GM18505 (cell line): Measurements from ENCODE around the gene CRLF3.
"Not testable (repeated sequence)": the region's sequence is repeated elsewhere in the genome, so short reads cannot be mapped to it uniquely, and the experiment has no call there.

ENCODE experiments used
- ATAC-seq: cut with Tn5 transposase; IDR thresholded peaks from one replicate; pipeline ENCODE4 v1.9.1; 2021; ENCODE audit not compliant: unreplicated experiment
- POLR2A ChIP-seq: IDR thresholded peaks from 4 replicates; pipeline ENCODE4 v1.6.1; 2011; ENCODE audit warnings: borderline replicate concordance; ENCODE audit not compliant: insufficient read depth, insufficient read length; ENCODE audit errors: extremely low read depth

Gene CRLF3

DNA sequence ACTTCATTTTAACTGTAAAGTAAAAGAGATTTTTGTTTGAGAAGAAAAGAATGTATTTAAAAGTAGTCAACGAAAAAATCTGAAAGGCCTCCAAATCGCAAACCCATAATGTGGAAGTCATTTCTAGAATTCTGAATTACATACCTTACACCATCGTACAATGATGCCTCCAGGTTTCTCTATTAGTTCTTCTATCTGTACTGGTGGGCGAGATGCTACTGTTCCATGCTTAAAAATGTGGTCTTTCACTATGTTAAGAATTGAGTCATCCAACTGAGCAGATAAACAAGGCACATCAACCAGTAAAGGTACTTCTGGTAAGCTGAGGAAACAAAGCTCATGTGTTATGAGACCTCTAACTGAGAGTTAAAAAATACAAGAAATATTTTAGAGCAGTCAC, 28.5 kb downstream of the CRLF3 start:
- no peak for ATAC-seq
- no peak for TF ChIP-seq POLR2A

DNA sequence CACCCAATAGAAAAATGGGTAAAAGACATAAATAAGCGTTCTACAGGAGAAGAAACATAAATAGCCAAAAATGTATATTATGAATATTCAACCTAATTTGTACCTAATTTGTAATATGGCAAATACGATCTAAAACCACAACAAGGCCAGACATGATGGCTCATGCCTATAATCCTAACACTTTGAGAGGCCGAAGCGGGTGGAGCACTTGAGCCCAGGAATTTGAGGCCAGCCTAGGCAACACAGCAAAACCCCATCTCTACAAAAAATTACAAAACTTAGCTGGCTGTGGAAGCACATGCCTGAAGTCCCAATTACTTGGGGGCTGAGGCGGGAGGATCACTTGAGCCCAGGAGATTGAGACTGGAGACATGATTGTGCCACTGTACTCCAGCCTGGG, 30.1 kb downstream of the CRLF3 start:
- TF ChIP-seq POLR2A, result no peak
- ATAC-seq, result no peak

DNA sequence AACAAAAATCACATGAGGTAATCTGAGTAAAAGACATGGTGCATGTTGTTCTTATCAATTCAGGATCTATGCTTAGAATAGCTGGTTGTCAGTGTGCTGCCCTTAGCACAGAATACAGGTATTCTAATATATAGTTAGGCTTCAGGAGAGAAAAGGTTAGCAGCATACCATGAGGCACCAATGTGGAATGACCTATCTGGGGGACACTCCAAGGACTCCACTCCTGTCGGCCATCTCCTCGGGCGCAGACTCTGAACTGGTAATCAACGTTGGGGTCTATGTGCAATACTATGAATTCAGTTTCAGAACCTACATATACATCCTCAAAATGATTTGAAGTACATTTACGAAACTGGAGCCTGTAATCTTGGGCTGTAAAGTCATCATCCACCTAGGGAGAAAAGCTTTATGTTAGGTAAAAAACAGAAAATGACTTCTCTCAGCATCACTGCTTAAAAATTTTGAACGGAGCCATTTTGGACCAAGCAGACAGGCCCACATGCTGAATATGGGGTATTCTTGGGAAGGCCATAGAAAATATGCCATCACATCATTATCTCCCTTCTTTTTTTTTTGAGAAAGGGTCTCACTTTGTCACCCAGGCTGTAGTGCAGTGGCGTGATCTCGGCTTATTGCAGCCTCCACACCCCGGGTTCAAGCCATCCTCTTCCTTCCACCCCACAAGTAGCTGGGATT, 31.1 kb downstream of the CRLF3 start:
- no peak for ATAC-seq
- TF ChIP-seq POLR2A, result no peak

DNA sequence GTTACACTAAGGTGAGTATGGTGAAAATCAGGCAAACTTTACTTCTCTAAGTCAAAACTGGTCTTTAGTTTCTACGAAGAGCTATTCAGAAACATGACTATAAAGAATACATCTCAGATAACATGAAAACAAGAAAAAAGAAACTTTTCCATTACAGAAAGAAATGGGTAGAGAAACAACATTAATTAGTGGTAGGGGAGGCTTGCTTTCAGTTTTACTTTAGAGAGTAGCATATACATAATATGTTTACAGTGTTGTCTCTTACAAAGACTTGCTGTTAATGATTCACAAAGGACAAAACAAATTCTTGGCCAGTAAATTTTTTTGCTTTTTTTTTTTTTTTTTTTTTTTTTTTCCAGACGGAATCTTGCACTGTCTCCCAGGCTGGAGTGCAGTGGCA, 34.2 kb downstream of the CRLF3 start:
- no peak for TF ChIP-seq POLR2A
- no peak for ATAC-seq

DNA sequence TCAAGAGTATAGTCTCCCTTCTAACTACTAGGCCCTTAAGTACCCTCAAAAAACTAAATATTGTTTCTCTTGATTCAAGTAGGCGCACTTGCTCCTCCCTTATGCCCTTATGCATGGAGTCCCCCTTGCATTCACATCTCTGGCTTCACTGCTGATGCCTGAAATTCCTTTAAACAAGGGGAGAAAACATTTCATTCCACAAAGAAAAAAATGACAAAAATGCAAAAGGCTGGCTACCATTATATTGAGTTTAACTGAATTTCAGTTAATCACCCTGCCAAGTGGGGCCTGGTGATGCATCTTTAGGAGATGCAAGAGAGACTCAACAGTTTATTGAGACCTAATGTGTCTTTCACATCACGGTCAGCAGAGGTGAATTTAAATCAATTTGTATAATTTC, 35.6 kb downstream of the CRLF3 start:
- TF ChIP-seq POLR2A, result no peak
- ATAC-seq, result no peak

DNA sequence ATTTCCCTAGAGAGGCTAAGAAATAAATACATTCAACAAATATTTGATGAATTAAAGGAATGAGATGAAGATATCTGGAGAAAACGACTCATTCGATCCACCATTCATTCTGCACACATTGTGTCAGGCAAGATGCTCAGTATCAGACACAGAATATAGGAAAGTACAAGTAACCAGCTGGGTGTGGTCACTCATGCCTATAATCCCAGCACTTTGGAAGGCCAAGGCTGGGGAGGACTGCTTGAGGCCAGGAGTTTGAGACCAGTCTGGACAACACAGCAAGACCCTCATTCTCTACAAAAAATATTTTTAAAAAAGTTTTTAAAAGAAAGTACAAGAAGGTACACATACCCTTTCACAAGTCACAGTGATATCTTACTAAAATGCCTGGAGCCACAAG, 42.3 kb downstream of the CRLF3 start:
- no peak for ATAC-seq
- no peak for TF ChIP-seq POLR2A

DNA sequence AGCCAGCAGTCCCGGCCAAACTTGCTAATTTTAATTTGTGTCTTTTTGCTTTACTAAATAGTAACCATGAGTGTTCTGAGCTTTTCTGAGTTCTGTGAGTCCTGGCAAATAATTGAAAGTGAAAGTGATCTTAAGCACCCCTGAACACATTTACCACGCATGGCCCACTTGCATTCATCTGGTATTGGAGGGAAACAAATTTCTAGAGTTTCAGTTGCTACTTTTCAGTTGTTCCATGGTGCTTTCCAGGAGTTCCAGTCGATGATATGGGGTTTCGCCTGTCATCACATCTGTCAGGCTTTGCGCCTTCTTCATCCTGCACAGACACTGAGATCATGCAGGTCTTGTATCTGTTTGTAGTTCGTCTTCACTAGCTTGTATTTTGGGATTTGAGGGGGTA, 44.1 kb downstream of the CRLF3 start:
- no peak for ATAC-seq
- TF ChIP-seq POLR2A, result no peak

DNA sequence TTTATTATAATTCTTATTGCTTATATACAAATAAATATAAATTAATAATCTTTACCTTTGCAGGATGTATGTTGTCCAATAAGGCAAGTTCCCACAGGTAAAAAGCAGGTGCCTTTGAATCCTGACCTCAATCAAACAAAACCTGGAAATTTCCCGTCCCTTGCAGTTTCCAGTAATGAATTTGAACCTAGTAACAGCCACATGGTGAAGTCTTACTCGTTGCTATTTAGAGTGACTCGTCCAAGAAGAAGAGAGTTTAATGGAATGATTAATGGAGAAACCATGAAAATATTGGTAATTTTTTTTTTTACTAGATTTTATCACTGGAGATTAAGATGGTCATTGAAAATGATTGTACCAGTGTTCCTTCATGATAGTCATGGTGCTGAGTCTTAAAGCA, 55.7 kb downstream of the CRLF3 start:
- ATAC-seq, result not testable (repeated sequence)

DNA sequence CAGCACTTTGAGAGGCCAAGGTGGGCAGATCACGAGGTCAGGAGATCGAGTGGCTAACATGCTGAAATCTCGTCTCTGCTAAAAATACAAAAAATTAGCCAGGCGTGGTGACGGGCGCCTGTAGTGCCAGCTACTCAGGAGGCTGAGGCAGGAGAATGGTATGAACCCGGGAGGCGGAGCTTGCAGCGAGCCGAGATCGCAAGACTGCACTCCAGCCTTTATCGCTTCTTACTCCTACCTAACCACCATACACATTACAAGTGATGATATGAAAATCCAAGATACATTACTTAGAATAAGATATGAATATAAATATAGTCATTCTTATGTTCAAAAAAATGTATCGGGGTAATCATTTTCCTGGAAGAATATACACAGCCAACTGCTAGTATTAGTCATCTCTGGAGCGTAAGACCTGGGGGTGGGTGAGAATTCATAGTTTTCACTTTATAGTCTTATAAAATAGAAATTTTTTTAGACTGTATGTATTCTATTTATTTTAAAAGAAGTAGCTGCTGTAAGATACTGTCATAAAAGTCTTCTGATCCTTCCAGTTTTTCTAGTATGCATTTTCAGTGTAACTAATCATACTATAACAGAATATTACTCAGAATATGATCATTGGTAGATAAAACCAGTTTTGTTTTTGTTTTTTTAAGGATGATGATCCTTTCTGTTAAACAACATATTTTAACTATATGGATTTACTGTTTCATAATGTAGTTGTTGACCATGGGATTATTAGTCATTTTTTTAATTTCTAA, 56.7 kb downstream of the CRLF3 start:
- not testable (repeated sequence) for ATAC-seq

DNA sequence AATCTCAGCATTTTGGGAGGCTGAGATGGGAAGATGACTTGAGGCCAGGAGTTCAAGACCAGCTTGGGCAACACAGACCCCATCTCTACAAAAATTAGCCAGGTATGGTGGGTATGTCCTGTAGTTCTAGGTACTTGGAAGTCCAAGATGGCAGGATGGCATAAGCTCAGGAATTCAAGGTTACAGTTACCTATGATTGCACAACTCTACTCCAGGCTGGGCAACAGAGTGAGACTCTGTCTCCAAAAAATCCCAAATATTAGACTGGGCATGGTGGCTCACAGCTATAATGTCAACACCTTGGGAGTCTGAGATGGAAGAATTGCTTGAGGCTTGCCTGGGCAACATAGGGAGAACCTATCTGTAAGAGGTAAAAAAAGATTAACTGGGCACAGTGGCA, 63.4 kb downstream of the CRLF3 start:
- no peak for TF ChIP-seq POLR2A
- ATAC-seq, result no peak

DNA sequence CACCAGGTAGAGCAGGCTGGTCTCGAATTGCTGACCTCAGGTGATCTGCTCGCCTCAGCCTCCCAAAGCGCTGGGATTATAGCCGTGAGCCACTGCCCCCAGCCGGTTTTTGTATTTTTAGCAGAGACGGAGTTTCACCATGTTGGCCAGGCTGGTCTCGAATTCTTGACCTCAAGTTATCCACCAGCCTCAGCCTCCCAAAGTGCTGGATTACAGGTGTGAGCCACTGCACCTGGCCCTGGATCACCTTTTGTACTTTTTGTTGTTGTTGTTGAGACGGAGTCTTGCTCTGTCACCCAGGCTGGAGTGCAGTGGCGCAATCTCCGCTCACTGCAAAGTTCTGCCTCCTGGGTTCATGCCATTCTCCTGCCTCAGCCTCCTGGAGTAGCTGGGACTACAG, 71.2 kb downstream of the CRLF3 start:
- not testable (repeated sequence) for ATAC-seq

DNA sequence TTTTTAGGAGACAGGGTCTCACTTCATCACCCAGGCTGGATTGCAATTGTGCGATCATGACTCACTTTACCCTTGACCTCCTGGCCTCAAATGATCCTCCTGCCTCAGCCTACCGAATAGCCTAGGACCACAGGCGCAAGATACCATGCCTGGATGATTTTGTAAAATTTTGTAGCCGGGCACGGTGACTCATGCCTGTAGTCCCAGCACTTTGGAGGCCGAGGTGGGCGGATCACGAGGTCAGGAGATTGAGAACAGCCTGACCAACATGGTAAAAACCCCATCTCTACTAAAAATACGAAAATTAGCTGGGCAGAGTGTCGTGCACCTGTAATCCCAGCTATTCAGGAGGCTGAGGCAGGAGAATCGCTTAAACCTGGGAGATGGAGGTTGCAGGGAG, 73.5 kb downstream of the CRLF3 start:
- not testable (repeated sequence) for ATAC-seq

DNA sequence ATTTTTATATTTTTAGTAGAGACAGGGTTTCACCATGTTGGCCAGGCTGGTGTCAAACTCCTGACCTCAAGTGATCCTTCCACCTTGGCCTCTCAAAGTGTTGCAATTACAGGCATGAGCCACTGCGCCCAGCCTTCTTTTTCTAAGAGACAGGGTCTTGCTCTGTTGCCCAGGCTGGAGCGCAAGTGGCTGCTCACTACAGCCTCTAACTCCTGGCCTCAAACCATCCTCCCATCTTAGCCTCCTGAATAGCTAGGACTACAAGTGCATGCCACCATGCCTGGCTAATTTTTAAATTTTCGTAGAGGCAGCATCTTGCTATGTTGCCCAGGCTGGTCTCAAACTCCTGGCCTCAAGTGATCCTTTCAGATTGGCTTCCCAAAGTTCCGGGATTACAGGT, 76.9 kb downstream of the CRLF3 start:
- not testable (repeated sequence) for ATAC-seq

DNA sequence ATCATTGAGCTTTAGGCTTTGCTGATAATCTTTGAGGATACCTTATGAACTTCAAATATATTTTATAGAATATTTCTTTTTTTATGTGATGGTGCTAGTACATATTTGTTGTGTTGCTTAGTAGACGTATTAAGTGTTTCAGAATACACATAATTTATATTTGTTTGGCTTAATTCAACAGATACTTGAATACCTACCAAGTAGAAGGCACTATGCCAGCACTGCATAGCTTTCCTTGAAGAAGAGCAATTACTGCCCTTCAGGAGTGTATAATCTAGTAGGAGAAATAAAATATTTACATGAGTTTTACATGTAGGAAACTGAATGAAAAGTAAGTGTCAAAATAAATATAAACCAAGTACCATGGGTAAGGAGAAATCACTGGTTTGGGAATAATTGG, 81.8 kb downstream of the CRLF3 start:
- ATAC-seq, result not testable (repeated sequence)

DNA sequence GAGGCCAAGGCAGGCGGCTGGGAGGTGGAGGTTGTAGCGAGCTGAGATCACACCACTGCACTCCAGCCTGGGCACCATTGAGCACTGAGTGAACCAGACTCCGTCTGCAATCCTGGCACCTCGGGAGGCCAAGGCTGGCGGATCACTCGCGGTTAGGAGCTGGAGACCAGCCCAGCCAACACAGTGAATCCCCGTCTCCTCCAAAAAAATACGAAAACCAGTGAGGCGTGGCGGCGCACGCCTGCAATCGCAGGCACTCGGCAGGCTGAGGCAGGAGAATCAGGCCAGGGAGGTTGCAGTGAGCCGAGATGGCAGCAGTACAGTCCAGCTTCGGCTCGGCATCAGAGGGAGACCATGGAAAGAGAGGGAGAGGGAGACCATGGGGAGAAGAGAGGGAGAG, 88.1 kb downstream of the CRLF3 start:
- not testable (repeated sequence) for ATAC-seq

DNA sequence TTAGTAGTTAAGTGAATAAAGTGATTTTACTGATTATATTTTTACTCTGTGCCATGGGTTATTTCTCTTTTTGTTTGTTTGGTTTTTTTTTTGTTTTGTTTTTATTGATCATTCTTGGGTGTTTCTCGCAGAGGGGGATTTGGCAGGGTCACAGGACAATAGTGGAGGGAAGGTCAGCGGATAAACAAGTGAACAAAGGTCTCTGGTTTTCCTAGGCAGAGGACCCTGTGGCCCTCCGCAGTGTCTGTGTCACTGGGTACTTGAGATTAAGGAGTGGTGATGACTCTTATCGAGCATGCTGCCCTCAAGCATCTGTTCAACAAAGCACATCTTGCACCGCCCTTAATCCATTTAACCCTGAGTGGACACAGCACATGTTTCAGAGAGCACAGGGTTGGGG, 88.8 kb downstream of the CRLF3 start:
- ATAC-seq, result not testable (repeated sequence)

DNA sequence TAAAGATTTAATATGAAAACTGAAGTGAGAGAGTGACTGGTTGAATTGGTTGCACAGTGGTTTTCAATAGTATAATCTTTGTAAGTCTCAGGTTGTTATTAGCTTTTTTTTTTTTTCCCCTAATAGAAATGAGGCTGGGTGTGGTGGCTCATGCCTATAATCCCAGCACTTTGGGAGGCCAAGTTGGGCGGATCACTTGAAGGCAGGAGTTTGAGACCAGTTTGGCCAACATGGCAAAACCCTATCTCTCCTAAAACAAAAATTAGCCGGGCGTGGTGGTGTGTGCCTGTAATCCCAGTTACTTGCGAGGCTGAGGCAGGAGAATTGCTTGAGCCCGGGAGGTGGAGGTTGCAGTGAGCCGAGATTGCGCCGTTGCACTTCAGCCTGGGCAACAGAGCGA, 89.3 kb downstream of the CRLF3 start:
- ATAC-seq, result not testable (repeated sequence)

DNA sequence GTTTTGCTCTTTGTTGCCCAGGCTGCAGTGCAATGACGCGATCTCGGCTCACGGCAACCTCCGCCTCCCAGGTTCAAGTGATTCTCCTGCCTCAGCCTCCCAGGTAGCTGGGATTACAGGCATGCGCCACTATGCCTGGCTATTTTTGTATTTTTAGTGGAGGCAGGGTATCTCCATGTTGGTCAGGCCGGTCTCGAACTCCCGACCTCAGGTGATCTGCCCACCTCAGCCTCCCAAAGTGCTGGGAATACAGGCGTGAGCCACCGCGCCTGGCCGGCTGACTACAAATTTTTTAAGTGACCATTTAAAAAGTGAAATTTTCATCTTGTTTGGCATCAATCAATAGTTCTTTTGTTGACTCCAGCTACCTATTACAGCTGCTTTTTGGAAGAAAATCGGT, 90.3 kb downstream of the CRLF3 start:
- not testable (repeated sequence) for ATAC-seq
